ENCODE measurements around the gene HSD17B7. TPM values are rescaled to one million over a fixed set of nuclear protein-coding genes. Genes with fewer than 3 reads are reported as not detected.
A peak's percentile ranks its signal among the peaks of the same experiment; 100 is the strongest.
"Not testable (repeated sequence)": the region's sequence is repeated elsewhere in the genome, so short reads cannot be mapped to it uniquely, and the experiment has no call there.

HSD17B7 gene
- total RNA-seq = 24.7 and 31.9 TPM in 2 replicates

- peak within 1 kb of the TSS; percentile 92 for H3K27ac Mint-ChIP-seq
- not testable (repeated sequence) for H3K27me3 Mint-ChIP-seq (ENCODE audit: insufficient read depth); H3K9me3 Mint-ChIP-seq; H3K36me3 Mint-ChIP-seq (ENCODE audit: low read depth); H3K4me1 Mint-ChIP-seq (ENCODE audit: low read depth)
- peak; percentile 74 for DNase-seq (ENCODE audit: low spot score)
- intact Hi-C loops (cut with micrococcal nuclease) = loop anchor here (5.0 kb wide), 2 partner anchors 293 to 532 kb away; partner anchors contain the start of genes NUF2 and UHMK1
- H3K4me3 Mint-ChIP-seq = peak within 1 kb of the TSS; percentile 87
These were observed at the start of gene HSD17B7 for GRCh38 chr1:162790303-162790984. TSS of gene HSD17B7 (plus strand) at chr1:162790702. CDS start at chr1:162790801, 99 bp downstream.

GRCh38 chr1:162740755-162741154 is 49.7 kb upstream of the HSD17B7 start:
- intact Hi-C loops (cut with micrococcal nuclease) = no loop called here
- no peak overlapping the region for H3K4me3 Mint-ChIP-seq
- no peaks in the 10 kb centered on the region for H3K9me3 Mint-ChIP-seq
- no peak for DNase-seq (ENCODE audit: low spot score)
- no peaks in the 10 kb centered on the region for H3K36me3 Mint-ChIP-seq (ENCODE audit: low read depth)
- no peak overlapping the region for H3K27ac Mint-ChIP-seq
- no peaks in the 10 kb centered on the region for H3K4me1 Mint-ChIP-seq (ENCODE audit: low read depth)
- H3K27me3 Mint-ChIP-seq (ENCODE audit: insufficient read depth) = peaks cover 2% of the 10 kb centered on the region

DNA sequence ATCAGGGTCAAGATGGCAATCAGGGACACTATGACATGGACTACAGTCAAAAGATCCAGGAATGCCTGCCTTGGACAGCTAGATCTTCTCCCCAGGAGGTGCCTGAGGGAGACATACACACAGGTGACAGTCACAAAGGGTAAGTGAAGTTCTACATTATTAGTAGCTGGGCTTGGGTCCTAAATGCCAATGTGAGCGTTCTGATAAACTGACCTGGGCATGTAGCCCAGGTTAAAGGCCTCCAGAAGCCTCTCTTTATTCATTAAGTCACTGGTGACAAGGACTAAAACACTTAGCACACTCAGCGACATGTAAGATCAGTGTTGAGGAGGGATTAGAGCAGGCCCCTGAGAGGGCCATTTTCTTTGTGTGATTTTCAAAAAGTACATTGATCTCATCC is 48.9 kb upstream of the HSD17B7 start:
- Mint-ChIP-seq H3K27ac (no peak overlapping the region), H3K4me3 (no peak overlapping the region), H3K36me3 (ENCODE audit: low read depth) (no peaks in the 10 kb centered on the region), H3K27me3 (ENCODE audit: insufficient read depth) (peaks cover 2% of the 10 kb centered on the region), H3K9me3 (no peaks in the 10 kb centered on the region), H3K4me1 (ENCODE audit: low read depth) (no peaks in the 10 kb centered on the region)
- no peak for DNase-seq (ENCODE audit: low spot score)
- intact Hi-C loops (cut with micrococcal nuclease) = no loop called here

GRCh38 chr1:162746264-162746942 is 44.1 kb upstream of the HSD17B7 start:
- H3K4me1 Mint-ChIP-seq (ENCODE audit: low read depth); H3K27me3 Mint-ChIP-seq (ENCODE audit: insufficient read depth); DNase-seq (ENCODE audit: low spot score); intact Hi-C loops (cut with micrococcal nuclease); H3K36me3 Mint-ChIP-seq (ENCODE audit: low read depth); H3K27ac Mint-ChIP-seq; H3K4me3 Mint-ChIP-seq; H3K9me3 Mint-ChIP-seq: not testable (repeated sequence)

- peaks cover 7% of the 10 kb centered on the region for H3K27me3 Mint-ChIP-seq (ENCODE audit: insufficient read depth)
- intact Hi-C loops (cut with micrococcal nuclease) = no loop called here
- H3K9me3 Mint-ChIP-seq = no peaks in the 10 kb centered on the region
- no peak for DNase-seq (ENCODE audit: low spot score)
- H3K4me1 Mint-ChIP-seq (ENCODE audit: low read depth) = no peaks in the 10 kb centered on the region
- H3K4me3 Mint-ChIP-seq = no peak overlapping the region
- H3K27ac Mint-ChIP-seq = no peak overlapping the region
- H3K36me3 Mint-ChIP-seq (ENCODE audit: low read depth) = no peaks in the 10 kb centered on the region
These were observed 37.4 kb upstream of the HSD17B7 start for GRCh38 chr1:162753001-162753658.

- Mint-ChIP-seq H3K4me3 (no peak overlapping the region), H3K4me1 (ENCODE audit: low read depth) (no peaks in the 10 kb centered on the region), H3K9me3 (no peaks in the 10 kb centered on the region), H3K36me3 (ENCODE audit: low read depth) (no peaks in the 10 kb centered on the region), H3K27me3 (ENCODE audit: insufficient read depth) (peaks cover 4% of the 10 kb centered on the region), H3K27ac (no peak overlapping the region)
- intact Hi-C loops (cut with micrococcal nuclease) = no loop called here
- no peak for DNase-seq (ENCODE audit: low spot score)
These were observed 36.4 kb upstream of the HSD17B7 start for GRCh38 chr1:162753998-162754585.

DNA sequence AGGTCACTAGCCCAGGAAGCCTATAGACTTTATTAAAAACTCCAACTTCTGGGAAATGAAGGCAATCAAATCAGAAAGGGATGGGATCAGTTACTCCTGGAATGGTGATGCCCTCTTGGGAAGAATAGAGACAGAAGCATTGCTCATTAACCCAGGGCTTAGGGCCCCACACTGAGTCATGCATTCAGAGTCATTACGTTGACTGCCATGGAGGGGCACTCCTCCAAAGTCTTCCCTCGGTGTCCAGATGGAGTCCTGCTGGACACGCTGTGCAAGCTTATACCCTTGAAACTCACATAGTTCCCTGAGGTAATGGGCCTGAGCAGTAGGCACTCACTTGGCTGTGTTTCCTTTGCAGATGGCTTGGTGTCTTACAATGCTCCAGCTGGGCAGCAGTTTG is 35.2 kb upstream of the HSD17B7 start:
- Mint-ChIP-seq H3K9me3 (no peaks in the 10 kb centered on the region), H3K27me3 (ENCODE audit: insufficient read depth) (peaks cover 2% of the 10 kb centered on the region), H3K36me3 (ENCODE audit: low read depth) (no peaks in the 10 kb centered on the region), H3K4me3 (no peak overlapping the region), H3K4me1 (ENCODE audit: low read depth) (no peaks in the 10 kb centered on the region), H3K27ac (no peak overlapping the region)
- intact Hi-C loops (cut with micrococcal nuclease) = no loop called here
- DNase-seq (ENCODE audit: low spot score) = no peak

DNA sequence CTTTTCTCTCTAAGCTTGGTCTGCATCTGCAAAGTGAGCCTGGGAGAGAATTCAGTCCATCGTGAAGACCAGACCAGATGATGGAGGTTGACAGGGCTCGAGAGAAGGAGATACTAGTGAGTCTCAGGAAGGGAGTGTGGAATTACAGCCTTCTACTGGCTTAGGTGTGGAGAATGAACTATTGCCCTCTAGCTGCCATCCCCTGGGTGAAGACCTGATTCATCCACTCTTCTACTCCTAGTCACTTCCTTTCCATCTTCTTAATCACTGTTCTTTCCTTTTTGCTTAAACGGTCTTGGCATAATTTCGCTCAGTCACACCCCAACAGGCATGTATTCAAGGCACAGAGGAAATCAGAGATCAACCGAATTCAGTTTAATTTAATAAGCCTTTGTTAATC is 34.0 kb upstream of the HSD17B7 start:
- intact Hi-C loops (cut with micrococcal nuclease) = no loop called here
- Mint-ChIP-seq H3K27ac (no peak overlapping the region), H3K36me3 (ENCODE audit: low read depth) (no peaks in the 10 kb centered on the region), H3K27me3 (ENCODE audit: insufficient read depth) (peaks cover 2% of the 10 kb centered on the region), H3K9me3 (no peaks in the 10 kb centered on the region), H3K4me3 (no peak overlapping the region), H3K4me1 (ENCODE audit: low read depth) (no peaks in the 10 kb centered on the region)
- DNase-seq (ENCODE audit: low spot score) = no peak

DNA sequence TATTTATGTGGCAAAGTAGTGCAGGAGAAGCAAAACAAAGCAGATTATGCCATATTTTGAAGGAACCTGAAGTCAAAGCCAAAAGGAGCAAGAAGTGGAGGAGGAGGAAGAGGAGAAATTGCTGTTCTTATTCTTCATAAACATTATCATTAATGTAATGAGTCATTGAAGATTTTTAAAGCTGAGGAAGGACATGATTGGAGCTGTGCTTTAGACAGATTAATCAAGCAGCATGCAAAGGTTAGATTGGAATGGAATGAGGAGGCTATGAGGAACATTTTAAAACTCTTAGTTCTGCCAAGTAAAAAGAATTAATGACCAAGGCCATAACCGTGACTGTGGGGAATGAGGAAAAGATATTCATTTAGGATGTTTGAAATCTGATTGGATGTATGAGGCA is 33.0 kb upstream of the HSD17B7 start:
- Mint-ChIP-seq H3K4me1 (ENCODE audit: low read depth) (no peaks in the 10 kb centered on the region), H3K36me3 (ENCODE audit: low read depth) (no peaks in the 10 kb centered on the region), H3K9me3 (no peaks in the 10 kb centered on the region), H3K4me3 (no peak overlapping the region), H3K27me3 (ENCODE audit: insufficient read depth) (peaks cover 2% of the 10 kb centered on the region), H3K27ac (no peak overlapping the region)
- no peak for DNase-seq (ENCODE audit: low spot score)
- intact Hi-C loops (cut with micrococcal nuclease) = no loop called here

- Mint-ChIP-seq H3K27me3 (ENCODE audit: insufficient read depth) (peaks cover 3% of the 10 kb centered on the region), H3K27ac (no peak overlapping the region), H3K36me3 (ENCODE audit: low read depth) (no peaks in the 10 kb centered on the region), H3K4me3 (no peak overlapping the region), H3K4me1 (ENCODE audit: low read depth) (no peaks in the 10 kb centered on the region), H3K9me3 (no peaks in the 10 kb centered on the region)
- DNase-seq (ENCODE audit: low spot score) = no peak
- intact Hi-C loops (cut with micrococcal nuclease) = no loop called here
These were observed 24.7 kb upstream of the HSD17B7 start for GRCh38 chr1:162765788-162766187.

GRCh38 chr1:162772571-162773154 is 17.8 kb upstream of the HSD17B7 start:
- Mint-ChIP-seq H3K4me1 (ENCODE audit: low read depth) (no peaks in the 10 kb centered on the region), H3K27ac (no peak overlapping the region), H3K9me3 (no peaks in the 10 kb centered on the region), H3K36me3 (ENCODE audit: low read depth) (no peaks in the 10 kb centered on the region), H3K4me3 (no peak overlapping the region), H3K27me3 (ENCODE audit: insufficient read depth) (peaks cover 8% of the 10 kb centered on the region)
- intact Hi-C loops (cut with micrococcal nuclease) = no loop called here
- no peak for DNase-seq (ENCODE audit: low spot score)

DNA sequence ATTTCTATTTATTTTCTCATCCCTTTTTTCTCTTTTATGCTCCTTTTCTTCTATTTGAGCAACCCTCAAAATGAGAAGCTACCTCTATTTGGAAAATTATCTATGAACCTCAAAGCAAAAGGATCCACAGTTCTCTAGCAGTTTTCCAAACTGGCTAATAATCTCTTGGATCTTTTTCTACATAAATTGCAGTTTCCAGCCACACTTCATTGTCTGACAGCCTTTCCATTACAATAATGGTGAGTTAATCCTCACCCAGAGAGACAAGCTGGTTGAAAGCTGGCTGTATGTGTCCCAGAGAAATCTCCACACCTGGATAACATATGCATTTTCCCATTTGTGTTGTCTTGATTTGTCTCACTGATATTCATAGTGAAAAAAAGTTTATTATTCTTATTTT is 16.5 kb upstream of the HSD17B7 start:
- no peak for DNase-seq (ENCODE audit: low spot score)
- Mint-ChIP-seq H3K9me3 (no peaks in the 10 kb centered on the region), H3K27me3 (ENCODE audit: insufficient read depth) (peaks cover 8% of the 10 kb centered on the region), H3K36me3 (ENCODE audit: low read depth) (no peaks in the 10 kb centered on the region), H3K4me3 (no peak overlapping the region), H3K27ac (no peak overlapping the region), H3K4me1 (ENCODE audit: low read depth) (no peaks in the 10 kb centered on the region)
- intact Hi-C loops (cut with micrococcal nuclease) = no loop called here

DNA sequence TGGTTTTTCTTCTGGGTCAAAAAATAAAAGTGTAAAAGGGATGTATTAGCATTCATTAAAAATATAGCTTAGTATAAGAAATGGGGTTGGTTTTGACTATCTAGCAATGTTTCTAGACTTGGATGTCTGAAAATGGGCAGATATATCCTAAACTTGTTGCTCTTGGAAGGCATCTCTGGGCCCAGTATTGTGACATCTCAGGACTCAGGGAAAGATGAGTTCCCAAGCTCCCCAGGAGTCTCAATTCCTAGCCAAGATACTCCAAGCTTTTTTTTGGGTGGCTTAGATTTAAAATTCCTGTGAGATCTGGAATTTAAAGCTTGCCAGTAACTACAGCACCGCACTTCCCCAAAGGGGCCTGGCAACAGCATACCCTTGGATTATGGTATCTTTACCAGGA is 11.5 kb upstream of the HSD17B7 start:
- no peaks in the 10 kb centered on the region for H3K4me1 Mint-ChIP-seq (ENCODE audit: low read depth)
- H3K27ac Mint-ChIP-seq = no peak overlapping the region
- intact Hi-C loops (cut with micrococcal nuclease) = no loop called here
- DNase-seq (ENCODE audit: low spot score) = no peak
- H3K27me3 Mint-ChIP-seq (ENCODE audit: insufficient read depth) = peaks cover 21% of the 10 kb centered on the region
- no peaks in the 10 kb centered on the region for H3K9me3 Mint-ChIP-seq
- no peaks in the 10 kb centered on the region for H3K36me3 Mint-ChIP-seq (ENCODE audit: low read depth)
- H3K4me3 Mint-ChIP-seq = no peak overlapping the region

Measured in activated T-helper 1 cell treated with anti-CD3 and anti-CD28 coated beads, Interleukin-12 subunit alpha, Interleukin-12 subunit beta, Interleukin-2, Interleukin-4 antibody, amounts not matched to agents 30 ng/mL and 10 ng/mL and 1 ng/mL, durations not matched to agents 14 hours and 24 hours and 36 hours (primary cell).